Epidermal melanocyte (primary cell): Measurements from ENCODE around the gene SPINDOC.
"Not testable (repeated sequence)": the region's sequence is repeated elsewhere in the genome, so short reads cannot be mapped to it uniquely, and the experiment has no call there.

Experiments
- DNase-seq: peaks from one replicate; pipeline ENCODE4 v3.0.0; 2011; ENCODE audit warnings: low spot score; ENCODE audit not compliant: insufficient read length

The SPINDOC gene

GRCh38 chr11:63854696-63855095, 41.4 kb downstream of the SPINDOC start:
- no peak for DNase-seq

GRCh38 chr11:63855975-63856374, 42.7 kb downstream of the SPINDOC start:
- DNase-seq = no peak

GRCh38 chr11:63858628-63859550, 45.6 kb downstream of the SPINDOC start:
- DNase-seq = no peak

GRCh38 chr11:63862923-63863322, 49.7 kb downstream of the SPINDOC start:
- no peak for DNase-seq

GRCh38 chr11:63863620-63864019, 50.4 kb downstream of the SPINDOC start:
- not testable (repeated sequence) for DNase-seq

GRCh38 chr11:63866211-63866610, 53.0 kb downstream of the SPINDOC start:
- no peak for DNase-seq

GRCh38 chr11:63867511-63867910, 54.3 kb downstream of the SPINDOC start:
- DNase-seq = no peak

- no peak for DNase-seq
These were observed 55.3 kb downstream of the SPINDOC start for GRCh38 chr11:63868399-63869064.

GRCh38 chr11:63869171-63869591, 55.9 kb downstream of the SPINDOC start:
- no peak for DNase-seq

GRCh38 chr11:63869683-63870082, 56.4 kb downstream of the SPINDOC start:
- DNase-seq = no peak

- no peak for DNase-seq
These were observed 57.3 kb downstream of the SPINDOC start for GRCh38 chr11:63870351-63871140.

GRCh38 chr11:63871962-63872799, 58.9 kb downstream of the SPINDOC start:
- DNase-seq = peak; percentile 73

GRCh38 chr11:63872800-63873197, 59.5 kb downstream of the SPINDOC start:
- no peak for DNase-seq

- peak; percentile 62 for DNase-seq
These were observed 60.1 kb downstream of the SPINDOC start for GRCh38 chr11:63873311-63873710.

- no peak for DNase-seq
These were observed 61.3 kb downstream of the SPINDOC start for GRCh38 chr11:63874511-63874910.

GRCh38 chr11:63875506-63876065, 62.3 kb downstream of the SPINDOC start:
- DNase-seq = no peak

GRCh38 chr11:63876616-63877015, 63.4 kb downstream of the SPINDOC start:
- peak; percentile 11 for DNase-seq
